HEK293T (cell line): Measurements from ENCODE around the gene CANT1.

Source experiments
- CTBP1 ChIP-seq: fragments of 450-650 bp; IDR thresholded peaks from 2 replicates; pipeline ENCODE4 v1.6.1; 2016; ENCODE audit warnings: borderline replicate concordance
- ELF4 ChIP-seq: fragments of 450-650 bp; IDR thresholded peaks from 2 replicates; pipeline ENCODE4 v1.6.1; 2017; ENCODE audit warnings: antibody characterized with exemption
- FOXK2 ChIP-seq: fragments of 450-650 bp; IDR thresholded peaks from 2 replicates; pipeline ENCODE4 v1.6.1; 2016; ENCODE audit warnings: mild to moderate bottlenecking
- L3MBTL2 ChIP-seq: fragments of 450-650 bp; conservative IDR thresholded peaks from 2 replicates; pipeline ENCODE4 v1.6.1; 2016; ENCODE audit warnings: mild to moderate bottlenecking
- NFRKB ChIP-seq: fragments of 450-650 bp; IDR thresholded peaks from 2 replicates; pipeline ENCODE4 v1.6.1; 2016; ENCODE audit warnings: mild to moderate bottlenecking, moderate library complexity
- SP1 ChIP-seq: fragments of 450-650 bp; IDR thresholded peaks from 2 replicates; pipeline ENCODE4 v1.6.1; 2017
- SUZ12 ChIP-seq: fragments of 450-650 bp; IDR thresholded peaks from 2 replicates; pipeline ENCODE4 v1.6.1; 2016; ENCODE audit warnings: mild to moderate bottlenecking
- TARDBP ChIP-seq: fragments of 450-650 bp; IDR thresholded peaks from 2 replicates; pipeline ENCODE4 v1.6.1; 2016

DNA sequence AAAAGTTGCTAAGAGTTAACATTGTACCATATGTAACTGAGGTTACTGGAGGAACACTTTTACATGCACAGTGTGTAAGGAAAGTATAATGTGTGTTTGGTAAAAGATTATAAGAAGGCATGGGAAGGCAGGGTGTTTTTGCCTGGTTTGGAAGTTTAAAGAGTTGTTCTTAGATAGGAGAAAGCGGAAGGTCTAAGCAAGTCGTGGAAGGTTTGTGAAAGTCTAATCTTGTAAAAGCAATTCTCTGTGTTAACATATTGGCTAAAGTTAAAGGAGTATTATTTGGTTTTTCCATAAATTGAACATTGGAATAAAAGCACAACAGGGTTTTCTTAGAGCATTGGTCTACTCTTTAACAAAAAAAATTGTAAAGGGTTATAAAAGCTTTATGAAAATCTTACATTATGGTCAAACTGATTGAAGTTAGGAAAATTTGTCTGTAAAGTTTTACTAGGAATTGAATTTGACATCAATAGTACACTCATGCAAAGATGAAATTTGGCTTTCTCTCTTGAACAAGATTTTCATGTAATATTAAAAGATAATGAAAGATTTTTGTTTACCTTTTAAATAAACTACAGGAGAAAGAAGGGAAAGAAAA lies 4.7 kb upstream of the CANT1 start:
- TF ChIP-seq SP1 = no peak
- TF ChIP-seq CTBP1 = no peak
- TF ChIP-seq TARDBP = no peak
- TF ChIP-seq SUZ12 = no peak
- TF ChIP-seq NFRKB = no peak
- no peak for TF ChIP-seq FOXK2
- no peak for TF ChIP-seq ELF4
- no peak for TF ChIP-seq L3MBTL2
